Endothelial cell of umbilical vein (primary cell): ENCODE data around the gene CRACR2A. TPM values are rescaled to one million over a fixed set of nuclear protein-coding genes. Genes with fewer than 3 reads are reported as not detected.

Experiments
- BruUV-seq: library from RNA; stranded (reverse); fragments of 400-500 nt; replicated peaks from 2 replicates; lab custom pipeline; 2021; lab: Mats Ljungman, UMichigan
- CTCF ChIA-PET: fragments of 300-600, 350-600 bp; sonication (Branson Sonifier 250); formaldehyde crosslinking; loops from one replicate; lab custom pipeline; 2021; ENCODE audit warnings: antibody characterized with exemption, inconsistent platforms; lab: Charles Lee
- POLR2A ChIA-PET: fragments of 300-600, 350-600 bp; sonication (Branson Sonifier 250); formaldehyde crosslinking; loops from one replicate; lab custom pipeline; 2021; ENCODE audit warnings: antibody characterized with exemption, inconsistent platforms; lab: Charles Lee
- DNase-seq: peaks from one replicate; pipeline ENCODE4 v3.0.0-alpha.2; 2011; ENCODE audit warnings: low read depth, low spot score
- FAIRE-seq: peaks from 2 replicates; lab custom pipeline; 2011; peaks lifted over from hg19 to GRCh38; lab: Jason Lieb, UNC
- H2AFZ ChIP-seq: 2 replicates; pipeline ENCODE4 v1.6.0; 2012; ENCODE audit warnings: low read depth, low read length, control low read depth, inconsistent platforms
- H3K27ac ChIP-seq: 2 replicates; pipeline ENCODE4 v1.5.1; 2011; ENCODE audit warnings: low read depth, mild to moderate bottlenecking, control low read depth, low read length, moderate library complexity; ENCODE audit not compliant: insufficient read depth
- H3K27me3 ChIP-seq, 2 experiments: 2 replicates each; pipeline versions ENCODE4 v1.6.0 to v1.6.1; 2011; ENCODE audit warnings: low read length in 2 of 2, mixed read lengths in 1 of 2; ENCODE audit not compliant: control insufficient read depth in 2 of 2, insufficient read depth in 2 of 2
- H3K36me3 ChIP-seq, 2 experiments: 2 replicates in 1 of 2; 3 replicates in 1 of 2; pipeline ENCODE4 v1.5.1; 2011; ENCODE audit warnings: low read length in 2 of 2, mild to moderate bottlenecking in 1 of 2, moderate library complexity in 1 of 2; ENCODE audit not compliant: control insufficient read depth in 2 of 2, insufficient read depth in 2 of 2; ENCODE audit errors: extremely low read depth in 1 of 2
- H3K4me1 ChIP-seq: 3 replicates; pipeline ENCODE4 v1.5.1; 2011; ENCODE audit warnings: mild to moderate bottlenecking, low read length; ENCODE audit not compliant: control insufficient read depth, insufficient read depth; ENCODE audit errors: extremely low read depth
- H3K4me2 ChIP-seq: 2 replicates; pipeline ENCODE4 v1.6.1; 2011; ENCODE audit warnings: low read length, control low read depth, mixed read lengths; ENCODE audit not compliant: insufficient read depth
- H3K4me3 ChIP-seq, 3 experiments: fragments of 200-600 bp in 1 of 3; sonication (generic), shearing (Covaris generic) in 1 of 3; replicated peaks in 1 of 3; 2 replicates each; pipeline ENCODE4 v1.5.1; 2011 to 2016; ENCODE audit warnings: control low read depth in 3 of 3, low read length in 3 of 3, mild to moderate bottlenecking in 2 of 3, inconsistent platforms in 1 of 3, low read depth in 1 of 3, moderate library complexity in 1 of 3; ENCODE audit not compliant: insufficient read depth in 1 of 3
- H3K79me2 ChIP-seq: 2 replicates; pipeline ENCODE4 v1.6.0; 2012; ENCODE audit warnings: low read length, inconsistent platforms; ENCODE audit not compliant: control insufficient read depth, insufficient read depth
- H3K9ac ChIP-seq: replicated peaks from 2 replicates; pipeline ENCODE3; 2011; ENCODE audit warnings: low read length, control low read depth; ENCODE audit not compliant: insufficient read depth; ENCODE audit errors: extremely low read depth
- H3K9me1 ChIP-seq: replicated peaks from 3 replicates; pipeline ENCODE4 v1.6.0; 2011; ENCODE audit warnings: mild to moderate bottlenecking, low read length; ENCODE audit not compliant: control insufficient read depth, insufficient read depth; ENCODE audit errors: extremely low read depth
- H3K9me3 ChIP-seq: replicated peaks from 2 replicates; pipeline ENCODE4 v1.5.1; 2012; ENCODE audit warnings: low read length, inconsistent platforms; ENCODE audit not compliant: control insufficient read depth, insufficient read depth
- H4K20me1 ChIP-seq: replicated peaks from 2 replicates; pipeline ENCODE3; 2011; ENCODE audit warnings: mild to moderate bottlenecking, low read length; ENCODE audit not compliant: control insufficient read depth, insufficient read depth; ENCODE audit errors: extremely low read depth
- EZH2 ChIP-seq: IDR thresholded peaks from 2 replicates; pipeline ENCODE4 v1.6.1; 2012; ENCODE audit warnings: borderline replicate concordance, low read depth, mild to moderate bottlenecking, moderate library complexity, low read length, inconsistent platforms; ENCODE audit not compliant: severe bottlenecking
- FOS ChIP-seq: IDR thresholded peaks from 2 replicates; pipeline ENCODE4 v1.6.1; 2011; ENCODE audit warnings: mild to moderate bottlenecking, low read length, moderate library complexity, borderline replicate concordance; ENCODE audit not compliant: insufficient read depth
- GATA2 ChIP-seq: IDR thresholded peaks from 2 replicates; pipeline ENCODE4 v1.7.0; 2011; ENCODE audit warnings: low read depth, mild to moderate bottlenecking, moderate library complexity, mixed read lengths, low read length; ENCODE audit not compliant: insufficient read length, insufficient read depth
- JUN ChIP-seq: IDR thresholded peaks from 2 replicates; pipeline ENCODE4 v1.6.1; 2011; ENCODE audit warnings: borderline replicate concordance, low read depth; ENCODE audit not compliant: insufficient read length, insufficient read depth
- MAX ChIP-seq: IDR thresholded peaks from 2 replicates; pipeline ENCODE4 v1.6.1; 2011; ENCODE audit not compliant: insufficient read depth, insufficient read length
- MYC ChIP-seq: IDR thresholded peaks from one replicate; pipeline ENCODE4 v1.6.1; 2011; ENCODE audit warnings: mild to moderate bottlenecking, low read depth, low read length
- POLR2A ChIP-seq: IDR thresholded peaks from 2 replicates; pipeline ENCODE4 v1.6.1; 2012; ENCODE audit warnings: low read depth, mild to moderate bottlenecking, control low read depth, low read length
- POLR2AphosphoS5 ChIP-seq: IDR thresholded peaks from 2 replicates; pipeline ENCODE4 v1.6.1; 2012; ENCODE audit warnings: low read depth, mild to moderate bottlenecking, control low read depth, low read length, moderate library complexity; ENCODE audit not compliant: insufficient read depth
- dilution Hi-C: fragments of 300-500 bp; cut with MboI; formaldehyde crosslinking; loops from one replicate; pipeline ENCODE4 v1.15.0; 2019; ENCODE audit warnings: low sequenced_read_pairs; ENCODE audit not compliant: extremely low pct_ligation_motif_present
- intact Hi-C: fragments of 100-400 bp; cut with micrococcal nuclease; formaldehyde crosslinking; loops from one replicate; pipeline ENCODE4 v1.10.0; 2022
- polyA plus RNA-seq, 4 experiments: library from polyadenylated mRNA; depleted of rRNA in 3 of 4; stranded (reverse) in 3 of 4; unstranded in 1 of 4; fragments of >200 nt; gene quantifications; 2 replicates each; pipeline versions ENCODE4 v1.2.1 to v1.2.3, GENCODE V29; 2011 to 2012; ENCODE audit warnings: missing spikeins in 1 of 4
- total RNA-seq: library from RNA; stranded (reverse); gene quantifications from 2 replicates; pipeline ENCODE4 v1.2.3, GENCODE V29; 2021
- TF ChIP-seq, protein P1 (sequence below), 2 donors: IDR thresholded peaks; 1 replicate in 1 of 2; 2 replicates in 1 of 2; pipeline ENCODE4 v1.5.1; 2011; ENCODE audit warnings: low read length in 2 of 2, mild to moderate bottlenecking in 2 of 2, moderate library complexity in 2 of 2, control low read depth in 1 of 2, inconsistent platforms in 1 of 2, low read depth in 1 of 2; ENCODE audit not compliant: insufficient read depth in 1 of 2; ENCODE audit errors: extremely low read depth in 1 of 2

The CRACR2A gene
- total and polyA plus RNA-seq, 2 donors (not counting 3 experiments of a cell fraction or from before 2014, with no cell fraction given), result 4.4 to 15.9 TPM

- H4K20me1 ChIP-seq, result no peaks in the 10 kb centered on the region
- H3K4me1 ChIP-seq, result peaks cover 10% of the 10 kb centered on the region
- no peaks in the 10 kb centered on the region for H3K9me1 ChIP-seq
- no peak overlapping the region for H3K4me2 ChIP-seq
- intact Hi-C loops, result no loop called here
- ChIA-PET POLR2A (no interaction called here), CTCF (interaction anchor here (2.1 kb wide), 2 partner anchors 10 to 39 kb away, joined by 4 to 5 read pairs; no protein-coding TSS in a partner anchor)
- H3K79me2 ChIP-seq, result no peaks in the 10 kb centered on the region
- H2AFZ ChIP-seq, result no peak overlapping the region
- no peak overlapping the region for H3K9ac ChIP-seq
- BruUV-seq, result no TSS peak
- H3K27ac ChIP-seq, result no peak overlapping the region
- H3K36me3 ChIP-seq, result no peaks in the 10 kb centered on the region
- DNase-seq (peak; percentile 19), FAIRE-seq (peak; percentile 57)
- no peaks in the 10 kb centered on the region for H3K9me3 ChIP-seq
- no peaks in the 10 kb centered on the region for H3K27me3 ChIP-seq
- no peak for TF ChIP-seq EZH2
- TF ChIP-seq FOS, result peak; percentile 47
- no peak for TF ChIP-seq GATA2
- TF ChIP-seq JUN, result peak; percentile 10
- no peak overlapping the region for H3K4me3 ChIP-seq
- dilution Hi-C loops, result no loop called here
These were observed 27.4 kb downstream of the CRACR2A start for GRCh38 chr12:3725388-3726115.

GRCh38 chr12:3723916-3724805 lies 28.7 kb downstream of the CRACR2A start:
- dilution Hi-C loops, result no loop called here
- no TSS peak for BruUV-seq

More at GRCh38 chr12:3723916-3724805, 28.7 kb downstream of the CRACR2A start:
- Histone ChIP-seq H3K79me2 (no peaks in the 10 kb centered on the region), H3K27ac (no peak overlapping the region), H3K27me3 (no peaks in the 10 kb centered on the region), H3K9me3 (no peaks in the 10 kb centered on the region), H3K36me3 (no peaks in the 10 kb centered on the region), H4K20me1 (no peaks in the 10 kb centered on the region), H3K9ac (no peak overlapping the region), H2AFZ (no peak overlapping the region), H3K4me1 (peaks cover 10% of the 10 kb centered on the region), H3K4me2 (no peak overlapping the region), H3K4me3 (no peak overlapping the region), H3K9me1 (no peaks in the 10 kb centered on the region)
- DNase-seq, result no peak
- no peak for FAIRE-seq
- intact Hi-C loops, result no loop called here
- POLR2A ChIA-PET, result no interaction called here
- CTCF ChIA-PET, result interaction anchor here (0.9 to 2.1 kb wide), 2 partner anchors 9 to 53 kb away, joined by 3 to 4 read pairs; no protein-coding TSS in a partner anchor
- TF ChIP-seq, protein P1, sequence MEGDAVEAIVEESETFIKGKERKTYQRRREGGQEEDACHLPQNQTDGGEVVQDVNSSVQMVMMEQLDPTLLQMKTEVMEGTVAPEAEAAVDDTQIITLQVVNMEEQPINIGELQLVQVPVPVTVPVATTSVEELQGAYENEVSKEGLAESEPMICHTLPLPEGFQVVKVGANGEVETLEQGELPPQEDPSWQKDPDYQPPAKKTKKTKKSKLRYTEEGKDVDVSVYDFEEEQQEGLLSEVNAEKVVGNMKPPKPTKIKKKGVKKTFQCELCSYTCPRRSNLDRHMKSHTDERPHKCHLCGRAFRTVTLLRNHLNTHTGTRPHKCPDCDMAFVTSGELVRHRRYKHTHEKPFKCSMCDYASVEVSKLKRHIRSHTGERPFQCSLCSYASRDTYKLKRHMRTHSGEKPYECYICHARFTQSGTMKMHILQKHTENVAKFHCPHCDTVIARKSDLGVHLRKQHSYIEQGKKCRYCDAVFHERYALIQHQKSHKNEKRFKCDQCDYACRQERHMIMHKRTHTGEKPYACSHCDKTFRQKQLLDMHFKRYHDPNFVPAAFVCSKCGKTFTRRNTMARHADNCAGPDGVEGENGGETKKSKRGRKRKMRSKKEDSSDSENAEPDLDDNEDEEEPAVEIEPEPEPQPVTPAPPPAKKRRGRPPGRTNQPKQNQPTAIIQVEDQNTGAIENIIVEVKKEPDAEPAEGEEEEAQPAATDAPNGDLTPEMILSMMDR (IDR thresholded peaks at IDR 0.05; ENCODE audit: extremely low read depth in 1 of 2, insufficient read depth in 1 of 2, low read depth in 1 of 2, low read length in 2 of 2), result no peak
- TF ChIP-seq EZH2, result no peak
- no peak for TF ChIP-seq GATA2
- TF ChIP-seq POLR2A, result no peak
- TF ChIP-seq POLR2AphosphoS5, result no peak
- TF ChIP-seq MAX, result no peak
- TF ChIP-seq FOS, result no peak
- TF ChIP-seq MYC, result no peak
- no peak for TF ChIP-seq JUN
